ENCODE measurements around the gene USH1G. TPM values are rescaled to one million over a fixed set of nuclear protein-coding genes. Genes with fewer than 3 reads are reported as not detected.

USH1G gene
- total RNA-seq, 1 donor from 2014 or later = 0.21 TPM

GRCh38 chr17:74875155-74875976, 47.7 kb downstream of the USH1G start:
- Histone ChIP-seq H3K27ac (no peak overlapping the region), H3K36me3 (no peaks in the 10 kb centered on the region), H3K4me1 (peaks cover 14% of the 10 kb centered on the region), H3K27me3 (ENCODE audit: low read depth) (peaks cover 3% of the 10 kb centered on the region), H3K4me3 (no peak overlapping the region), H3K9me3 (no peaks in the 10 kb centered on the region)
- no peak for ATAC-seq
- intact Hi-C loops (cut with DNase I) = no loop called here
- no peak for DNase-seq
- no peak for TF ChIP-seq CTCF (IDR thresholded peaks at IDR 0.05)

GRCh38 chr17:74874615-74875037, 48.4 kb downstream of the USH1G start:
- ATAC-seq = no peak

GRCh38 chr17:74873874-74874614, 49.0 kb downstream of the USH1G start:
- ATAC-seq = no peak
- intact Hi-C loops (cut with DNase I) = no loop called here
- Histone ChIP-seq H3K4me1 (peaks cover 14% of the 10 kb centered on the region), H3K27ac (peak overlapping the region; percentile 94), H3K27me3 (ENCODE audit: low read depth) (peaks cover 3% of the 10 kb centered on the region), H3K9me3 (no peaks in the 10 kb centered on the region), H3K36me3 (no peaks in the 10 kb centered on the region), H3K4me3 (peak overlapping the region; percentile 67)
- no peak for TF ChIP-seq CTCF (IDR thresholded peaks at IDR 0.05)
- DNase-seq = no peak

More at GRCh38 chr17:74874615-74875037, 48.4 kb downstream of the USH1G start:
- H3K4me3 ChIP-seq = no peak overlapping the region
- DNase-seq = no peak
- H3K27me3 ChIP-seq (ENCODE audit: low read depth) = peaks cover 3% of the 10 kb centered on the region
- H3K36me3 ChIP-seq = no peaks in the 10 kb centered on the region
- no peak for TF ChIP-seq CTCF (IDR thresholded peaks at IDR 0.05)
- H3K9me3 ChIP-seq = no peaks in the 10 kb centered on the region
- H3K4me1 ChIP-seq = peaks cover 14% of the 10 kb centered on the region
- intact Hi-C loops (cut with DNase I) = no loop called here
- H3K27ac ChIP-seq = no peak overlapping the region

GRCh38 chr17:74873037-74873873, 49.8 kb downstream of the USH1G start:
- Histone ChIP-seq H3K27me3 (ENCODE audit: low read depth) (peaks cover 3% of the 10 kb centered on the region), H3K4me3 (peak overlapping the region; percentile 67), H3K4me1 (peaks cover 14% of the 10 kb centered on the region), H3K27ac (peak overlapping the region; percentile 94), H3K36me3 (no peaks in the 10 kb centered on the region), H3K9me3 (no peaks in the 10 kb centered on the region)
- DNase-seq = peak; percentile 99
- ATAC-seq = peak; percentile 97 to 98
- intact Hi-C loops (cut with DNase I) = no loop called here
- no peak for TF ChIP-seq CTCF (IDR thresholded peaks at IDR 0.05)
